Measurements from ENCODE around the gene CFDP1.

Gene CFDP1

DNA sequence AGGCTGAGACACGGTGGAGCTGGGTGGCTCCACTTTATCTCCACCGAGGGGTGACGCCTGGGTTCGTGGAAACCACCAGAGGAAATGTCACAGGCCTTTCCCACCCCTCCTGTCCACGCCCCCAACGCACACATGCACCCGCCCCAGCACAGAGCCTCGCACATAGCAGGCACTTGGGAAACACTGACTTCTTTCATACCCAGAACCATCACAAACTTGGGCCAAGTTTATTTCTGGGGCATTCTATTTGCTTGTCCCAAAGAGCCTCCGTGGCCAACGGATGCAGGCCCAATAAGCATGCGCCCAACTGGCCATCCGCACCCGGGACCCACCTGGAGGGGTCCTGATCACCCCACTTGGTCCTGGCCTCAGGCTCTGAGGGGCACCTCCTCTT, 185.2 kb downstream of the CFDP1 start:
- no peak overlapping the region for H3K27ac ChIP-seq (ENCODE audit: low read length)
- H3K4me1 ChIP-seq (ENCODE audit: insufficient read depth, low read length): peaks cover 59% of the 10 kb centered on the region
- no peaks in the 10 kb centered on the region for H3K27me3 ChIP-seq (ENCODE audit: insufficient read depth, low read length)
- H3K36me3 ChIP-seq (ENCODE audit: insufficient read depth, low read depth, low read length): peaks cover 8% of the 10 kb centered on the region; the same call in 1 of the 2 replicates
- 0 out of 2 replicates have a peak overlapping the region, but pooled peaks have one; percentile 21 for H3K9ac ChIP-seq (ENCODE audit: low read depth, low read length)
- H3K9me3 ChIP-seq (ENCODE audit: insufficient read depth, low read depth, low read length): no peaks in the 10 kb centered on the region
- no peak overlapping the region for H3K4me3 ChIP-seq (ENCODE audit: low read length)

DNA sequence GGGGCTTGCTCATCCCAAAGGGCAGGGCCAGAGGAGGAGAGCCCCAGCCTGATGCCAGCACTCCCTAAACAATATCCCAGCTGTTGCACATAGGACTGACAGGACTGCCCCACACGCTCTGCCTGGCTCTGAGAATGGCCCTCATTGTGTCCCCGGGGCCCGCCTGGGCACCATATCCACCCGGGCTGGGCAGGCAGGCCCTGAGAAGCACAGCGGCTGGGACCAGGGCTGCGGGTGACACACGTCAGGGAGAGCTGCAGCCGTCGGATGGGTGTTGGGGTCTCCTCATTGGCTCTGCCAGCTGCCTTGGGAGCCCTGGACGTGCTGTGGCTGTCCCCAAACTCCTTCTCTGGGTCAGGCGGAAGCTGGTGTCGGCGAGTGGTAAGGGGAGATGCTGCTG, 186.1 kb downstream of the CFDP1 start:
- no peaks in the 10 kb centered on the region for H3K9me3 ChIP-seq (ENCODE audit: insufficient read depth, low read depth, low read length)
- 0 out of 2 replicates have a peak overlapping the region, but pooled peaks have one; percentile 21 for H3K9ac ChIP-seq (ENCODE audit: low read depth, low read length)
- no peak overlapping the region for H3K4me3 ChIP-seq (ENCODE audit: low read length)
- no peaks in the 10 kb centered on the region for H3K27me3 ChIP-seq (ENCODE audit: insufficient read depth, low read length)
- H3K27ac ChIP-seq (ENCODE audit: low read length): no peak overlapping the region
- peaks cover 51% of the 10 kb centered on the region for H3K4me1 ChIP-seq (ENCODE audit: insufficient read depth, low read length)
- peaks cover 16% of the 10 kb centered on the region for H3K36me3 ChIP-seq (ENCODE audit: insufficient read depth, low read depth, low read length)

DNA sequence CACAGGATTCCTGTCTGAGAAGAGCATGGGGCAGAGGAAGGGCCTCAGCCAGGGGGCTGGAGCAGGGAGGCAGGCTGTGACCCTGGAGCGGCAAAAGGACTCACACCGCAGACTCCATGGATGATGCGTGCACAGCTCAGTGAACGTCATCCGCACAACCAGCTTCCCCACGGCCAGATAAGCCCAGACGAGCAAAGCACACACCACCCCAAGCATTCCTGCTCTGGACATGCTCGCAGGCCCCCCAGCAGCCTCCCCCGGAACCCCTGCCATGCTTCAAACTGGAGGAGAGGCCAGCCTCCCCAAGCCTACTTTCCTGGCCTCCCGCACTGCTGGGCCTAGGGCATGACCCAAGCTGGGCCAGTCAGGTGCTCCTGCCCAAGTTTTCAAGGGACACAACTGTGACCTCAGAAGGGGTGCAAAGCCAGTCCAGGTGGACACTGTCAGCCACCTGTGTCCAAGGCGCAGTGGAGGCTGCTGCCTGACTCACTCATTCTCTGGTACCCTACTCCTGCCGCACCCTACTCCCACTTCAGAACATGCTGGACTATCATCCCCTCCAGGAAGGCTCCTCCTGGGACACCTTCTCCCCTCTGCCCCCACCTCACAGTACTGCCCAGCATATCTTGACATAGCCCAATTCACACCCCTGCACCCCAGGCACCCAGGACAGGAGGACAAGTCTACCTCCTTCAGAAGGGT, 186.6 kb downstream of the CFDP1 start:
- Histone ChIP-seq H3K9ac (ENCODE audit: low read depth, low read length) (peak overlapping the region; percentile 38; the same call in 1 of the 2 replicates), H3K27ac (ENCODE audit: low read length) (peak overlapping the region; percentile 30), H3K9me3 (ENCODE audit: insufficient read depth, low read depth, low read length) (no peaks in the 10 kb centered on the region), H3K4me3 (ENCODE audit: low read length) (no peak overlapping the region), H3K4me1 (ENCODE audit: insufficient read depth, low read length) (peaks cover 45% of the 10 kb centered on the region), H3K36me3 (ENCODE audit: insufficient read depth, low read depth, low read length) (peaks cover 22% of the 10 kb centered on the region), H3K27me3 (ENCODE audit: insufficient read depth, low read length) (no peaks in the 10 kb centered on the region)

DNA sequence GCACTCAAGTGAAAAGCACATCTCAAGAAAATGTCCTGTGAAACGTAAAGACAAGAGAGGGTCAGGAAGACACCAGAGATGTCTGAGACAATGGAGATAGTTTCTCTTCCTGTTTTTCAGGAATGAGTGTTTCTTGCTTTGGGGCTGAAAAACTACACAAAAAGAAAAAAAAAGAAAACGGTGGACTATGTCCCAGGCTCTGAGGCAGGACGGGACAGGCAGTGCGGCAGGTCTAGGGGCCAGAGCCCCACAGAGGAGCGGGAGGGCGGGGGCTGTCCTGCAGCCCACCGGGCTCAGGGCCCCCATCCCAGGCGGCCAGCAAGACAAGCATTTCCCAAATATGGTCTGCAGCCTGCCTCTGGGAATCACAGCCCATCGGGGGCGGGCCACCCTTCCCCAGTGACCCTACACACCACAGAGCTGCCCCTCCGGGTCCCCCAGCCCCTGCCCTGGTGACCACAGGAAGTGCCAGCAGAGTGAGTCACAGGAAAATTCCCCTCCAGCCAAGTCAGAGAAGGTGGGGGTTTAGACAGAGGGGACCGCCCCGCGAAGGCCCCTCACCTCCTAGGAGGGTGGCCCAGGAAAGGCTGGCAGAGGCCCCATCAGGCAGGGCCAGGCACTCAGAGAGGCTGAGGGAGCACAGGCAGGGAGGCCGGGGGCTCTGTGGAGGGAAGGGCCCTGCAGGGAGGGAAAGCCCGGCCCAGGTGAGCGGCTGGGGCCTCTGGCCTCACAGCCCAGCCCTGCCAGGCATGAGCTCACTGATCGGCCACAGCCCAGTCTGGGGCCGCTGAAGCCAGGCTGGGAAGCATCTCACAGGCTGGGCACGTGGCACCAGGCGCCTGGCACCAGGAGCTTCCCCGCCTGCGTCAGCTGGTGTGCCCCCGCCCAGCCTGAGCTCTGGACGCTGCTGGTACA, 188.2 kb downstream of the CFDP1 start:
- peaks cover 37% of the 10 kb centered on the region for H3K36me3 ChIP-seq (ENCODE audit: insufficient read depth, low read depth, low read length)
- no peaks in the 10 kb centered on the region for H3K27me3 ChIP-seq (ENCODE audit: insufficient read depth, low read length)
- no peaks in the 10 kb centered on the region for H3K9me3 ChIP-seq (ENCODE audit: insufficient read depth, low read depth, low read length)
- peak overlapping the region; percentile 68; the same call in 1 of the 2 replicates for H3K9ac ChIP-seq (ENCODE audit: low read depth, low read length)
- peaks cover 45% of the 10 kb centered on the region for H3K4me1 ChIP-seq (ENCODE audit: insufficient read depth, low read length)
- H3K27ac ChIP-seq (ENCODE audit: low read length): peak overlapping the region; percentile 75
- H3K4me3 ChIP-seq (ENCODE audit: low read length): no peak overlapping the region

DNA sequence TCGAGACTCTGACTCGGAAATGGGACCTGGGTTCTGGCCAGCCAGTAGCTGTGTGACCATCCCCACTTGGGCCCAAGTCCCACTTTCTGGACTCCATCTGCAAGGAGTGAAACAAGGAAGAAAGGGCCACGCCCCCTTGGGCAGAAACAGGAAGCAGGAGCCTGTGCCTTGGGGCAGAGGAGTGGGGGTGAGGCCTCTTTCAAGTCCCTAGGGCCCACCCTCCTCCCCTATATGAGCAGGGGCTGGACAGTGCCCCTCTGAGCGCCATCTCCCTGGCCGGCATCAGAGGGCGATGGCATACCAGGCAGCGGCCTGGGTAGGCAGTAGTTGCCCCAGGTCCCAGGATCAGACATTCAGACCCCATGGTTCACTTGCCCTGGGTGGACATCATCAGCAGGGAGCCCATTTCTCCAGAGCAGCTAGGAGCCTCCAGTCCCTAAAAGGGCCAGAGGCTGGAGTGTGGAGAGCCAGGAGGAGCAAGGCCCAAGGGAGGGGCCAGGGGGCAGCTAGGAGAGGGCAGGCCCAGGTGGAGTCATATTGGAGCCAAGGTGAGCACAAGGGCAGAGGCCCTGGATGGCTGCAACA, 189.0 kb downstream of the CFDP1 start:
- Histone ChIP-seq H3K9ac (ENCODE audit: low read depth, low read length) (peak overlapping the region; percentile 68; the same call in 1 of the 2 replicates), H3K36me3 (ENCODE audit: insufficient read depth, low read depth, low read length) (peaks cover 45% of the 10 kb centered on the region), H3K27ac (ENCODE audit: low read length) (peak overlapping the region; percentile 75), H3K9me3 (ENCODE audit: insufficient read depth, low read depth, low read length) (no peaks in the 10 kb centered on the region), H3K4me3 (ENCODE audit: low read length) (no peak overlapping the region), H3K4me1 (ENCODE audit: insufficient read depth, low read length) (peaks cover 39% of the 10 kb centered on the region), H3K27me3 (ENCODE audit: insufficient read depth, low read length) (no peaks in the 10 kb centered on the region)

All from iPS-20b (cell line).